ENCODE data around the gene PAPPA2. TPM values are rescaled to one million over a fixed set of nuclear protein-coding genes. Genes with fewer than 3 reads are reported as not detected.

The PAPPA2 gene
- total RNA-seq, 2 experiments from 2014 or later: 0.27 to 0.28 TPM

DNA sequence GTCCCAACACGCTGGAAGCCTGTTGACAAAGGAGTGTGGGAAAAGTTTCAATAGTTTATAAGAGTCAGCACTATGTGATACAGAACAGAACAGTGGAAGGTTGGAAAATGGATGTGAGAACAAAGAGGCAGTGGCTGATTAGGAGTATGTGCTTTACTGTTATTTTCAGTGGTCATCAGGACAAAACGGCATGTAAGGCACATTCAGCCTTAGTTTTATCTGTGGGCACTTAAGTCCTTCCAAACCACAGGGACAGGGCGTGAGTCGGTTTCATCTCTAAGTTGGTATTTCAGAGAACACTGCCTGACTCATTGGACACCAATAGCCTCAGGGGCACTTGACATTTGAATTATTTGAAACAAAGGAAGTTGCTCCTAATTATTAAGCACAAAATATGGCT lies 394.7 kb downstream of the PAPPA2 start:
- Mint-ChIP-seq H3K27me3 (peaks cover 7% of the 10 kb centered on the region), H3K27ac (no peak overlapping the region), H3K4me3 (no peak overlapping the region), H3K9me3 (ENCODE audit: low read depth) (peaks cover 2% of the 10 kb centered on the region), H3K4me1 (no peaks in the 10 kb centered on the region), H3K36me3 (ENCODE audit: low read depth) (no peaks in the 10 kb centered on the region)
- ChIA-PET CTCF (no interaction called here), POLR2A (no interaction called here)
- ATAC-seq (no peak), DNase-seq (no peak)
- intact Hi-C loops (cut with DNase I, micrococcal nuclease): no loop called here

DNA sequence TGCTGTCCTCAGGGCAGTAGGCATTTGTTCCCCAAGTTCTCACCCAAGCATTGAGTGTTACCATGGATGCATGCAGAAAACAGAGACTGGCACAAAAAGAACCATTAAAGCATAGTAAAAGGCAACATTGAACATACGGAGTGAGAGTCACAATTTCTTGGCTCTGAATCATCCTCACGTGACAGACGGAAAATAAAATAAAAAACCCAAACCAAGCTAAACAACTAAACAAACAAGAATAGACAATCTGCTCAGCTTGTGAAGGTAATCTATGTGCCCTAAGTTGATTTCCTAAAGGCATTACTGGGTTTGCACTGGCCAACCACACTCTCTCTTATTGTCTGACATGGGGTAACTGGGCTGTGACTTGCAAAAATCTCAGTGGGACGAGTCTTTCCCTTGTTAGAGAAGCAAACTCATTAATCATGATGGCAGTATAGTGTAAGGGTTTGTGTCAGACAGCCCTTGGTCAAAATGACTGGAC lies 395.5 kb downstream of the PAPPA2 start:
- peaks cover 2% of the 10 kb centered on the region for H3K9me3 Mint-ChIP-seq (ENCODE audit: low read depth)
- no peak overlapping the region for H3K4me3 Mint-ChIP-seq
- H3K4me1 Mint-ChIP-seq: no peaks in the 10 kb centered on the region
- POLR2A ChIA-PET: no interaction called here
- no peaks in the 10 kb centered on the region for H3K36me3 Mint-ChIP-seq (ENCODE audit: low read depth)
- H3K27me3 Mint-ChIP-seq: peaks cover 6% of the 10 kb centered on the region
- CTCF ChIA-PET: no interaction called here
- ATAC-seq (no peak), DNase-seq (no peak)
- H3K27ac Mint-ChIP-seq: no peak overlapping the region
- intact Hi-C loops (cut with DNase I, micrococcal nuclease): no loop called here

DNA sequence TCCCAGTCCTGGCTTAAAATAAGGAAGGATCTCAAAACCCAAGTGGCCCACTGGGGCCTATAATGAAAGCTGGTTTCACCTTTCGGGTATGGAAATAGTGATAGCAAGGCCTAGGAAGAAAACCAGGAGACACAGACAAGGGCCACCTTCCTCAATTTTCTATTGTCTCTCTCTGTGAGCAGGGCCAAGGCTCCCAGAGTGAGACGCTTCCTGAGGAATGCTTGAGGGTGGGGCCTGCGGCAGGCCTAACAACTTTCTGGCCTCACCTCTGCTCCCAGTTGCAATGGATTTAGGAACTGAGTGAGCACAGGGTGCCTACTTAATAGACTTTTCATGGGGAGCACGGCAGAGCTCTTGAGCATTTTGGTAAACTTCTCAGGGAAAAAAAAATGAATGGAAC lies 400.6 kb downstream of the PAPPA2 start:
- intact Hi-C loops (cut with DNase I, micrococcal nuclease): no loop called here
- ChIA-PET POLR2A (no interaction called here), CTCF (no interaction called here)
- no peak overlapping the region for H3K27ac Mint-ChIP-seq
- no peaks in the 10 kb centered on the region for H3K4me1 Mint-ChIP-seq
- ATAC-seq (no peak), DNase-seq (no peak)
- H3K4me3 Mint-ChIP-seq: no peak overlapping the region
- no peaks in the 10 kb centered on the region for H3K36me3 Mint-ChIP-seq (ENCODE audit: low read depth)
- H3K27me3 Mint-ChIP-seq: peaks cover 1% of the 10 kb centered on the region
- H3K9me3 Mint-ChIP-seq (ENCODE audit: low read depth): no peaks in the 10 kb centered on the region

DNA sequence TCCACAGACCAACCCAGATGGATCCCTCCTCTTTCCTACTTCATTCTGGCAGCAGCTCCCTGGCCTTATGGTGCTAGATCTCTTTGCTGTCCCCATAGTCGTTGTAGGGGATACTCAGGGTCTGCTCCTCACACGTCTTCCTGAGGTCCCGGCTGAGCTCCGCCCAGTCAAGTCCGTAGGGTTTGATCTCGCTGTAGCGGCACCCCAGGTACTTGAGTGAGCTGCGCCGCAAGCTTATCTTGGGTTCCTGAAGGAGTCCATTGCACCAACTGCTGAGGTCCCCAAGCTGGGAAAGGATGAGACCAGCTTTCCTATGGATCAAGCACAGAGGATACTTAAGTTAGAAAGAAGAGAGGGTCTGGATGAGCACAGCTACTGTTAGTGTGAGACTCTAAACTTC lies 401.2 kb downstream of the PAPPA2 start:
- DNase-seq (no peak), ATAC-seq (no peak)
- H3K36me3 Mint-ChIP-seq (ENCODE audit: low read depth): no peaks in the 10 kb centered on the region
- CTCF ChIA-PET: no interaction called here
- POLR2A ChIA-PET: no interaction called here
- H3K9me3 Mint-ChIP-seq (ENCODE audit: low read depth): no peaks in the 10 kb centered on the region
- H3K27ac Mint-ChIP-seq: no peak overlapping the region
- no peak overlapping the region for H3K4me3 Mint-ChIP-seq
- intact Hi-C loops (cut with DNase I, micrococcal nuclease): no loop called here
- H3K27me3 Mint-ChIP-seq: peaks cover 1% of the 10 kb centered on the region
- H3K4me1 Mint-ChIP-seq: no peaks in the 10 kb centered on the region

DNA sequence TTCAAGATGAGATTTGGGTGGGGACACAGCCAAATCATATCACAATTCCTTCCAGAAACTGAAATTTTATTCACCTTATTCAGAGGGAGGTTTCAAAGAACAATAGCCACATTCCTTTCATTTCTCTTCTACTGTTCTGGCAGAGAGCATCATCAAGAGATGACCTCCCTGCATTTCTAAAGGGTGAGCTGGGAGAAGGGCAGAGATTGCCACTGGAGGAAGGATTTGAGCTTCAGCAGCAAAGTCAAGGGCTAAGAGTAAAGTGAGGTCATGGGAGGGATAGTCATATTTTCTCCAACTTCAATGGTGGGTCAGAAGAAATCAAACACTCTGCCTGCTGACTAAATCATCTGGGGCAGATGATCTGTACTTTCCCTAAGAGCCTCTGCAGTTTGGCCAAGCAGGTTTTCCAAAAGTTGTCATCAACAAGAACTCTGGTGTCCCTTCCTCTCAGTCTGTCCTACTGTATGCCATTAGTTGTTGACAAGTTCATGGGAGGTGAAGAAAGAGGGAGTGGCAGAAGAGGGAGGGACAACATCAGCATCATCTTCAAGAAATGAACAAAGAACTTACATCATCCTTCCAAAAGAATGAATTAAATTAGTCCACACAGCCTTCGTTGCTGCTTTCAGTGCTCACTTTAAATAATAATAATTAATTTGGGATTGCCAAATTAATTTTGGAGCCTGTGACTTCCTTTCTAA lies 403.2 kb downstream of the PAPPA2 start:
- intact Hi-C loops (cut with DNase I, micrococcal nuclease): no loop called here
- Mint-ChIP-seq H3K36me3 (ENCODE audit: low read depth) (no peaks in the 10 kb centered on the region), H3K4me3 (no peak overlapping the region), H3K9me3 (ENCODE audit: low read depth) (no peaks in the 10 kb centered on the region), H3K4me1 (no peaks in the 10 kb centered on the region), H3K27ac (no peak overlapping the region), H3K27me3 (peaks cover under 1% of the 10 kb centered on the region)
- ATAC-seq (no peak), DNase-seq (no peak)
- ChIA-PET CTCF (no interaction called here), POLR2A (no interaction called here)

DNA sequence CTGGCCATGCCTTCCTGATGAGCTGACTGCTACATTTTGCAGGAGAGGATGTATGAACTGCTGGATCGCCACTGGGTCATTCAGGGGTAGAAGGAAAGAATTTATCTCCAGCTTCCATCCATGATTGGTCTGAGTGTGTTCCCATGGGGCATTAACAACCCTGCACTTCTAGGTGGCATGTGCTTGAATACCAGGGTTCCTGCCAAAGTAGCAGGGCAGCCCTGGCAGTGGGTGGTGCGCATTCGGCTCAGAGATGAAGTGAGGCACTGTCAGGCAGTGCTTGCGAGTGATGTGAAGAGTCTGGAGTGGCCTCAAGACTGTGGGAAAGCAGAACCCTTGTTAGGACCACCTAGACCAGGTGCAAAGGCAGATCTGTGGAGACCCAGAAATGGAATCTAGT lies 406.6 kb downstream of the PAPPA2 start:
- H3K4me3 Mint-ChIP-seq: no peak overlapping the region
- H3K36me3 Mint-ChIP-seq (ENCODE audit: low read depth): no peaks in the 10 kb centered on the region
- DNase-seq (no peak), ATAC-seq (no peak)
- CTCF ChIA-PET: interaction anchor here (0.9 kb wide), 1 partner anchor 11 kb away, joined by 3 read pairs; no protein-coding TSS in a partner anchor
- no peaks in the 10 kb centered on the region for H3K4me1 Mint-ChIP-seq
- peaks cover 2% of the 10 kb centered on the region for H3K9me3 Mint-ChIP-seq (ENCODE audit: low read depth)
- intact Hi-C loops (cut with DNase I, micrococcal nuclease): no loop called here
- H3K27me3 Mint-ChIP-seq: peaks cover 2% of the 10 kb centered on the region
- POLR2A ChIA-PET: no interaction called here
- no peak overlapping the region for H3K27ac Mint-ChIP-seq

DNA sequence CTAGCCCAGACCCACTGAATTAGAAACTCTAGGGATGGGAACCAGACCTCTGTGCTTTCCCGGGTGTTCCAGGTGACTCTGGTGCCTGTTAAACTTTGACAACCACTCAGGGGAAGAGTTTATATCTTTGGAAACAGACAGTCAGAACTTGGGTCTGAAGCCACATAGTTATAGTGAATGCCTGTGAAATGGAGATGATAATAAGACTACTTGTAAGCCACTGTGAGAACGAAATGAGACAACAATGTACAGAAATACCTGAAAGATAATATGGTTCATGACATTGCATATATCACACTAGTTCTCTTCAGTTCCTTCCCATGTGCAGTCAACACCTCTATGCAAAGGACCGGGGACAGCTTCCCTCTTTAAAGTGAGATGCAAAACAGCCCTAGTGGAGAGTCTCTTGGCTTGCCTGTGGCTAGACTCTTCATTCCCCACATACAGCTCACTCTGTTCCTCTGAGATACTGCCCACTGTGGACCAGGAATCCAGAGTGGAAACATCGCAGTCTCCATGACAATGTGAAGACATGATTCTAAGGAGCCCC lies 414.1 kb downstream of the PAPPA2 start:
- peaks cover 2% of the 10 kb centered on the region for H3K9me3 Mint-ChIP-seq (ENCODE audit: low read depth)
- H3K27me3 Mint-ChIP-seq: peaks cover 5% of the 10 kb centered on the region
- ATAC-seq (no peak), DNase-seq (no peak)
- H3K27ac Mint-ChIP-seq: no peak overlapping the region
- no peaks in the 10 kb centered on the region for H3K4me1 Mint-ChIP-seq
- H3K36me3 Mint-ChIP-seq (ENCODE audit: low read depth): no peaks in the 10 kb centered on the region
- ChIA-PET CTCF (interaction anchor here (0.5 kb wide), 1 partner anchor 1266 kb away, joined by 3 read pairs; no protein-coding TSS in a partner anchor), POLR2A (no interaction called here)
- intact Hi-C loops (cut with DNase I, micrococcal nuclease): no loop called here
- no peak overlapping the region for H3K4me3 Mint-ChIP-seq

DNA sequence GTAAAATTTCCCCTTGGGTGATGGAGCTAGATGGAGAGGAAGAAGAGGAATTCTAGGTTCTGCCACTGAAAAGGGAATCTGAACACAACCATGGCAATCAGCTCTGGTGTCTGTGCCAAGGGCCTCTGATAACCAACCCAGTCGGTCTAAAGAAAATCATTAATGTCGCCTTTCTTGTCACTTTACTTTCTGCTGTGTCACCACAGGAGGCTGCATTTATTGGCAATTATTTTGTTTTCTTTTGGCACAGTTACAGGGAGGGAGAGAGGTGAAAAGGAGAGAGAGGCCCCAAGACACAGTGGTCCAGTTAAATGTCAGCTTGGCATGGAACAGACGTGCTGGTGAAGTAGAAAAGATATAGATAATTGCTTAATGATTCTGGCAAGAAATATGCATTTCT lies 414.6 kb downstream of the PAPPA2 start:
- POLR2A ChIA-PET: no interaction called here

DNA sequence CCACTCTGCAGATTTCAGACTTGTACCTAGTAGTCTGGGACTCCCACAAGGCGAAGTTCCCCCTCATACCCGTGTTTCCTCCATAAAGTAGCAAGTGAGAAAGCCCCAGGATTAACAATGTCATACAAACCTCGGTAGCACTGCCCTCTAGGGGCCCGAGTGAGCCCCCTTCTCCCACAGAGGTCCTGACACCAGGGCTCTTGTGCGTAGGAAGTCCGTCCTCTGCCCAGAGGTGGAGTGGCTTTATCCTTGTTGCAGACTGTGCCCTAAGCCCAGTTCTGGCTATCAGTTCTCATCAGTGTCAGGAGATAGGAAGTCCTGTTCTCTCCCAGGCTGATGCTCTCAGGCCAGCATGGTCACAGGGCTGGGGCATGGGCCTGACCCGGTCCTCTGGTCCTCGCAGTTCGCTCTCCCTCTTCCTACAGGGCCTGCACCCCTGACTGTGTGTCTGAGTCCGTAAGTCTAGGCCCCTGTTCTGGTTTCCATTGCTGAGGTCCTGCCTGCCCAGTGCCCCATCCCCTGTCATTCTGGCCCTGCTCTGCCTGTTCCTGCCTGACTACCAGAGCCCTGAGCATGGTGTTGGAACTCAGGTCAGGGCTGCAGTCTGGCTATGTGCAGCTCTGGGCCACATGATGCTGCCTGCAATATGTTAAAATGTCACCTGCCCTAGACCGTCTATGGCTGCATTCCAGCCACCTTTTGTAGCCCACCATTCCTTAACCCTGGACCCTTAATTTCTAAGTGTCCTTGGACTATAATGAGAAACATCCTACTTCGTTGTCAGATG lies 416.0 kb downstream of the PAPPA2 start:
- no peak for ATAC-seq
- H3K27ac Mint-ChIP-seq: no peak overlapping the region

More for the DNA sequence above, 414.6 kb downstream of the PAPPA2 start:
- Mint-ChIP-seq H3K4me1 (no peaks in the 10 kb centered on the region), H3K36me3 (ENCODE audit: low read depth) (no peaks in the 10 kb centered on the region), H3K4me3 (no peak overlapping the region), H3K9me3 (ENCODE audit: low read depth) (peaks cover 2% of the 10 kb centered on the region), H3K27ac (no peak overlapping the region), H3K27me3 (peaks cover 5% of the 10 kb centered on the region)
- no peak for DNase-seq
- no peak for ATAC-seq
- CTCF ChIA-PET: interaction anchor here (0.5 to 1.1 kb wide), 2 partner anchors 118 to 1267 kb away, joined by 3 read pairs; no protein-coding TSS in a partner anchor
- intact Hi-C loops (cut with DNase I, micrococcal nuclease): no loop called here

DNA sequence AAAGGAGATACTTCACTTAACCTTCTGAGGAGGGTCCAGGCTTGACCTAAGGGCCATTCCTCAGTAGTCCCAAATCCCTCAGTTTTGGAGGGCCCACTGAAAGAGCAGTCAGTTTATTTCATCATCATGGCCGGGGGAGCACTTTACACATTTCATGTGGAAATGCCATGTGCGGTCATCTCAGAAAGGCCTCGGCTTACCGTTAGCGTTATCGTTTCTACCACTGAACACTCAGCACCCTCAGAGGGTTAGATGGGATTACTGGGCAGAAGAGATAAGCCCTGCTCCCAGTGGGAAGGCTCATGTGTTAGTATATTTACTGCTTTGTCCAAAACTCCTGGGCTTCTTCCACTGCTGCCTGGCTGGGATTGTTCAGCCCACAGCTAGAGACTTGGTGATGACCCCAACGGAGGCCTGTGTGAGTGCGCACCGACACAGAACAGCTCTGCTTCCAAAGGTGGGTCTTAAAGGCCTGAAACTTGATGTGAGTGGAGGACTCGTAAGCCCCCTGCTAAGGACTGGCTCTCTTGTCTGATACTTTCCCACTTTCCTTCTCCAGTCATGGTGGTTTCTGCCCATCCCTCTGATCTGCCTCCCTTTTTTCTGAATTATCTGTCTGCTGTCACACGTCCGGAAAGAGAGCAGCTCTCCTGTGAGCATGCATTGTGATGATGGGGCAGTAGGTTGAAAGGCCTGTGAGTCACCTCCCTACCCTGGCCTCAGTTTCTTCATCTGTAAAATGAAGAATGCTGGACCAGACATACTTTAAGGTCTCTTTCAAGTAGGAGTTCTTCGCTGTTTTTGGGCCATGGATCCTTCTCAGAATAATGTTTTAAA lies 417.0 kb downstream of the PAPPA2 start:
- intact Hi-C loops (cut with DNase I, micrococcal nuclease): no loop called here
- ATAC-seq (no peak), DNase-seq (no peak)
- CTCF ChIA-PET: interaction anchor here (0.8 to 1.6 kb wide), 4 partner anchors 10 to 320 kb away, joined by 3 to 6 read pairs (median 3); no protein-coding TSS in a partner anchor
- Mint-ChIP-seq H3K9me3 (ENCODE audit: low read depth) (no peaks in the 10 kb centered on the region), H3K27ac (no peak overlapping the region), H3K27me3 (peaks cover 3% of the 10 kb centered on the region), H3K4me1 (no peaks in the 10 kb centered on the region), H3K4me3 (no peak overlapping the region), H3K36me3 (ENCODE audit: low read depth) (no peaks in the 10 kb centered on the region)
- POLR2A ChIA-PET: no interaction called here

More for the DNA sequence above, 416.0 kb downstream of the PAPPA2 start:
- ChIA-PET CTCF (no interaction called here), POLR2A (no interaction called here)
- DNase-seq: peak; percentile 7
- Mint-ChIP-seq H3K9me3 (ENCODE audit: low read depth) (no peaks in the 10 kb centered on the region), H3K27me3 (peaks cover 3% of the 10 kb centered on the region), H3K4me1 (no peaks in the 10 kb centered on the region), H3K36me3 (ENCODE audit: low read depth) (no peaks in the 10 kb centered on the region), H3K4me3 (no peak overlapping the region)
- intact Hi-C loops (cut with DNase I, micrococcal nuclease): no loop called here

DNA sequence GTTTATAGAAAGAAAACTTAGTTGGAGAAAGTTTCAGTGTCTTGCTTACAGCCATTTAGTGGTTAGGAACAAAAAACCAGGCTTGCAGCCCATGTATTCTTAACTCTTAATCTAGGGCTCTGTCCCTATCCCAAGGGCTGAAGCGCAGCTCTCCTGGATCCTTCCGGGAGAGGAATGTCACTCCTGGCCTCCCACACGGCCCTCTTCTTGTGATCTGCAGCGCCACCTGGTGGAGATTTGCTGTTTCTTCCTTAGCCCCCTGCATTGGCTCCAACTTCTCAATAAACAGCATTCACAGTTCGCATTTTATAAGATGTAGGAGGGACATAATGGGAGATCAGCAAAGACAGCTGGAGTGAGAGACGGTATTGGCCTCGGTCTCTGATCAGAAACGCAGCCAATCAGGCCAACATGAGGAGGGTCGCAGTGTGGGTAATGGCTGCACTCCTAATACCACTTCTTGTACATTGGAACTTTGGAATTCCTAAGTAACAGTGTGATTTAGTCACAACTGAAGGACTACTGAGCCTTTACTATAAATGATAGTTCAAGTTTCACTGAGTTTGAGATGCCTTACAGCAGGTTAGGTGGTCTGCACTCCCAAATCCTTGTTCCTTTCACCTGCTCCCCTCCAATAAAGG lies 418.1 kb downstream of the PAPPA2 start:
- Mint-ChIP-seq H3K27ac (no peak overlapping the region), H3K36me3 (ENCODE audit: low read depth) (no peaks in the 10 kb centered on the region)
- POLR2A ChIA-PET: no interaction called here

More for the DNA sequence above, 418.1 kb downstream of the PAPPA2 start:
- ATAC-seq: no peak
- no peaks in the 10 kb centered on the region for H3K9me3 Mint-ChIP-seq (ENCODE audit: low read depth)
- H3K4me3 Mint-ChIP-seq: no peak overlapping the region
- no peaks in the 10 kb centered on the region for H3K4me1 Mint-ChIP-seq
- peak; percentile 74 for DNase-seq
- H3K27me3 Mint-ChIP-seq: peaks cover 8% of the 10 kb centered on the region
- intact Hi-C loops (cut with DNase I, micrococcal nuclease): loop anchor here (1.0 kb wide), 3 partner anchors 321 to 506 kb away; no protein-coding TSS in a partner anchor
- CTCF ChIA-PET: interaction anchor here (0.8 to 1.6 kb wide), 4 partner anchors 11 to 321 kb away, joined by 3 to 6 read pairs (median 3); no protein-coding TSS in a partner anchor
